ENCODE data around the gene PDHX. TPM values are rescaled to one million over a fixed set of nuclear protein-coding genes. Genes with fewer than 3 reads are reported as not detected.
A peak's percentile ranks its signal among the peaks of the same experiment; 100 is the strongest.

PDHX gene
- total and polyA plus RNA-seq, 4 donors: 14.9 to 35.2 (median 24.0) TPM

DNA sequence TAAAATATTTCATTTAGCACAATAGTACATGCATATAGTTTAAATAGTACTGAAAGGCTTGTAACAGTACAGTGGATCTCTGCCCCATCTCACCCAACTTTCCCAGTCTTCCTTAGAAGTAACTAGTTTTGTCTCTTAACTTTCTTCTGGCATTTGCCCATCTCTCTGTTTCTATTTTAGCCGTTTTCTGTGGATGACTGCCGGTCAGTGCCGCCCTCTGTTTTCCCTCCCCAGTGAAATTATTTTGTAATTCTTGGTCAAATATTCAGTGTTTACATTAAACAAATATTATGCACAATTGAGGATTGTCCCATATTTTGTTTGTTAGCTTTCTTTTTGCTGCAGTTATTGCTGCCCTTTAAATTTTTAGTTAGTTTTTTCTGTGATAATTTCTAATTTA is 8.3 kb downstream of the PDHX start:
- Histone ChIP-seq H3K4me1 (ENCODE audit: control insufficient read depth in 4 of 4, insufficient read depth in 4 of 4, low read length in 3 of 4) (peaks cover 5 to 17% (median 11%) of the 10 kb centered on the region in 4 donors), H3K9ac (ENCODE audit: low read depth in 1 of 2, low read length in 2 of 2) (peak overlapping the region in 1 of 2 donors; percentile 38), H3K36me3 (ENCODE audit: control insufficient read depth in 4 of 4, insufficient read depth in 3 of 4, low read depth in 1 of 4, low read length in 3 of 4) (no peaks in the 10 kb centered on the region), H3K4me3 (ENCODE audit: low read depth in 1 of 3, low read length in 3 of 3) (no peak overlapping the region), H3K27ac (ENCODE audit: low read depth in 1 of 2, low read length in 2 of 2) (no peak overlapping the region), H3K9me3 (ENCODE audit: control insufficient read depth in 4 of 4, low read length in 3 of 4) (no peaks in the 10 kb centered on the region), H3K27me3 (ENCODE audit: control insufficient read depth in 4 of 4, insufficient read depth in 4 of 4, low read length in 3 of 4) (no peaks in the 10 kb centered on the region)
- TF ChIP-seq RXRA (IDR thresholded peaks at IDR 0.05) (peak in 1 of 2 donors; percentile 11), EGR1 (IDR thresholded peaks at IDR 0.05; ENCODE audit: low read depth in 2 of 2) (no peak), FOXA2 (IDR thresholded peaks at IDR 0.05) (no peak)
- TF ChIP-seq, protein P1, sequence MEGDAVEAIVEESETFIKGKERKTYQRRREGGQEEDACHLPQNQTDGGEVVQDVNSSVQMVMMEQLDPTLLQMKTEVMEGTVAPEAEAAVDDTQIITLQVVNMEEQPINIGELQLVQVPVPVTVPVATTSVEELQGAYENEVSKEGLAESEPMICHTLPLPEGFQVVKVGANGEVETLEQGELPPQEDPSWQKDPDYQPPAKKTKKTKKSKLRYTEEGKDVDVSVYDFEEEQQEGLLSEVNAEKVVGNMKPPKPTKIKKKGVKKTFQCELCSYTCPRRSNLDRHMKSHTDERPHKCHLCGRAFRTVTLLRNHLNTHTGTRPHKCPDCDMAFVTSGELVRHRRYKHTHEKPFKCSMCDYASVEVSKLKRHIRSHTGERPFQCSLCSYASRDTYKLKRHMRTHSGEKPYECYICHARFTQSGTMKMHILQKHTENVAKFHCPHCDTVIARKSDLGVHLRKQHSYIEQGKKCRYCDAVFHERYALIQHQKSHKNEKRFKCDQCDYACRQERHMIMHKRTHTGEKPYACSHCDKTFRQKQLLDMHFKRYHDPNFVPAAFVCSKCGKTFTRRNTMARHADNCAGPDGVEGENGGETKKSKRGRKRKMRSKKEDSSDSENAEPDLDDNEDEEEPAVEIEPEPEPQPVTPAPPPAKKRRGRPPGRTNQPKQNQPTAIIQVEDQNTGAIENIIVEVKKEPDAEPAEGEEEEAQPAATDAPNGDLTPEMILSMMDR (IDR thresholded peaks at IDR 0.05; ENCODE audit: low read depth, low read length, missing input control): no peak
- DNase-seq (ENCODE audit: low spot score): no peak
- WGBS: 28% methylated on average over 3 of the region's 3 CpGs

DNA sequence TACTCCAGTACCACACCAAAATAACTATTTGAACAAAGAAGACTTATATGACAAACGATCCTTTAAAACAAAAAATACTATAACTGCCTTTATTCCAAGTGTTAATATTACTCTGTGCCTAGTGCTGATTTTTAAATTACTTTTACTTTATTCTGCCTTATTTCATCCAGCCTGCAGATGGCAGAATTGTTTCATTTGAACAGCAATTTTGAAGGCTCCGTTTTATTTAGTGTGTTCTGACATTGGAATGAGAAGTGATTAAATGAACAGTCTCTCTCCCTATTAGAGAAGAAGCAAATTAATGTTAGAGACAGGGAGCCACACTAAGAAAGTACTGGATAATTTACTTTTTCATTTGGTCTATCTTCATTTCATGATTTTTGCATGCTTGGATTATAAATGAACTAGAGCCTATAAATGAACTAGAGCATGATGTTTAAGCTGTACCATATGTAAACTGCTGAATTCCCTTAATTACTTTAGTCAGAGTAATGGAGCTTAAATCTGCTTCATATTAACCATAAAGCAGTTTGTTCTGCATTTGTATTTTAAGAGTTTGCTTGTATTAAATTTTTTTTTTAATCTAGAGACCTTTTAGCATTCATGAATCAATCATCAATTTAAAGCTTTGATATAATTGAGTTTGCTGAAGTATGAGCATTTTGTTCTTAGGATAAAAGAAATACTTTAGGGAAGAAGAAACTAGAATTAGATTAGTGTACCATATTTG is 9.8 kb downstream of the PDHX start:
- Histone ChIP-seq H3K9me3 (ENCODE audit: control insufficient read depth in 4 of 4, low read length in 3 of 4) (no peaks in the 10 kb centered on the region), H3K4me3 (ENCODE audit: low read depth in 1 of 3, low read length in 3 of 3) (no peak overlapping the region), H3K27me3 (ENCODE audit: control insufficient read depth in 4 of 4, insufficient read depth in 4 of 4, low read length in 3 of 4) (no peaks in the 10 kb centered on the region), H3K27ac (ENCODE audit: low read depth in 1 of 2, low read length in 2 of 2) (no peak overlapping the region), H3K9ac (ENCODE audit: low read depth in 1 of 2, low read length in 2 of 2) (no peak overlapping the region), H3K36me3 (ENCODE audit: control insufficient read depth in 4 of 4, insufficient read depth in 3 of 4, low read depth in 1 of 4, low read length in 3 of 4) (no peaks in the 10 kb centered on the region), H3K4me1 (ENCODE audit: control insufficient read depth in 4 of 4, insufficient read depth in 4 of 4, low read length in 3 of 4) (peaks cover 6 to 25% (median 15%) of the 10 kb centered on the region in 4 donors)
- no peak for DNase-seq (ENCODE audit: low spot score)
- TF ChIP-seq EGR1 (IDR thresholded peaks at IDR 0.05; ENCODE audit: low read depth in 2 of 2) (no peak), HNF4G (IDR thresholded peaks at IDR 0.05) (no peak), YY1 (IDR thresholded peaks at IDR 0.05) (peak; percentile 16), NR2F2 (IDR thresholded peaks at IDR 0.05) (no peak), HNF4A (conservative IDR thresholded peaks at IDR 0.05) (no peak), RAD21 (IDR thresholded peaks at IDR 0.05) (peak; percentile 96)
- TF ChIP-seq, protein P2, sequence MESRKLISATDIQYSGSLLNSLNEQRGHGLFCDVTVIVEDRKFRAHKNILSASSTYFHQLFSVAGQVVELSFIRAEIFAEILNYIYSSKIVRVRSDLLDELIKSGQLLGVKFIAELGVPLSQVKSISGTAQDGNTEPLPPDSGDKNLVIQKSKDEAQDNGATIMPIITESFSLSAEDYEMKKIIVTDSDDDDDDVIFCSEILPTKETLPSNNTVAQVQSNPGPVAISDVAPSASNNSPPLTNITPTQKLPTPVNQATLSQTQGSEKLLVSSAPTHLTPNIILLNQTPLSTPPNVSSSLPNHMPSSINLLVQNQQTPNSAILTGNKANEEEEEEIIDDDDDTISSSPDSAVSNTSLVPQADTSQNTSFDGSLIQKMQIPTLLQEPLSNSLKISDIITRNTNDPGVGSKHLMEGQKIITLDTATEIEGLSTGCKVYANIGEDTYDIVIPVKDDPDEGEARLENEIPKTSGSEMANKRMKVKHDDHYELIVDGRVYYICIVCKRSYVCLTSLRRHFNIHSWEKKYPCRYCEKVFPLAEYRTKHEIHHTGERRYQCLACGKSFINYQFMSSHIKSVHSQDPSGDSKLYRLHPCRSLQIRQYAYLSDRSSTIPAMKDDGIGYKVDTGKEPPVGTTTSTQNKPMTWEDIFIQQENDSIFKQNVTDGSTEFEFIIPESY (IDR thresholded peaks at IDR 0.05): no peak
- TF ChIP-seq, protein P3, sequence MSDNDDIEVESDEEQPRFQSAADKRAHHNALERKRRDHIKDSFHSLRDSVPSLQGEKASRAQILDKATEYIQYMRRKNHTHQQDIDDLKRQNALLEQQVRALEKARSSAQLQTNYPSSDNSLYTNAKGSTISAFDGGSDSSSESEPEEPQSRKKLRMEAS (IDR thresholded peaks at IDR 0.05): no peak
- TF ChIP-seq, protein P4, sequence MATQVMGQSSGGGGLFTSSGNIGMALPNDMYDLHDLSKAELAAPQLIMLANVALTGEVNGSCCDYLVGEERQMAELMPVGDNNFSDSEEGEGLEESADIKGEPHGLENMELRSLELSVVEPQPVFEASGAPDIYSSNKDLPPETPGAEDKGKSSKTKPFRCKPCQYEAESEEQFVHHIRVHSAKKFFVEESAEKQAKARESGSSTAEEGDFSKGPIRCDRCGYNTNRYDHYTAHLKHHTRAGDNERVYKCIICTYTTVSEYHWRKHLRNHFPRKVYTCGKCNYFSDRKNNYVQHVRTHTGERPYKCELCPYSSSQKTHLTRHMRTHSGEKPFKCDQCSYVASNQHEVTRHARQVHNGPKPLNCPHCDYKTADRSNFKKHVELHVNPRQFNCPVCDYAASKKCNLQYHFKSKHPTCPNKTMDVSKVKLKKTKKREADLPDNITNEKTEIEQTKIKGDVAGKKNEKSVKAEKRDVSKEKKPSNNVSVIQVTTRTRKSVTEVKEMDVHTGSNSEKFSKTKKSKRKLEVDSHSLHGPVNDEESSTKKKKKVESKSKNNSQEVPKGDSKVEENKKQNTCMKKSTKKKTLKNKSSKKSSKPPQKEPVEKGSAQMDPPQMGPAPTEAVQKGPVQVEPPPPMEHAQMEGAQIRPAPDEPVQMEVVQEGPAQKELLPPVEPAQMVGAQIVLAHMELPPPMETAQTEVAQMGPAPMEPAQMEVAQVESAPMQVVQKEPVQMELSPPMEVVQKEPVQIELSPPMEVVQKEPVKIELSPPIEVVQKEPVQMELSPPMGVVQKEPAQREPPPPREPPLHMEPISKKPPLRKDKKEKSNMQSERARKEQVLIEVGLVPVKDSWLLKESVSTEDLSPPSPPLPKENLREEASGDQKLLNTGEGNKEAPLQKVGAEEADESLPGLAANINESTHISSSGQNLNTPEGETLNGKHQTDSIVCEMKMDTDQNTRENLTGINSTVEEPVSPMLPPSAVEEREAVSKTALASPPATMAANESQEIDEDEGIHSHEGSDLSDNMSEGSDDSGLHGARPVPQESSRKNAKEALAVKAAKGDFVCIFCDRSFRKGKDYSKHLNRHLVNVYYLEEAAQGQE (IDR thresholded peaks at IDR 0.05): no peak
- TF ChIP-seq, protein P1 (IDR thresholded peaks at IDR 0.05; ENCODE audit: low read depth, low read length, missing input control): peak; percentile 80
- WGBS: 3% methylated on average over 2 of the region's 2 CpGs
